K562 (cell line): ENCODE results near the gene RSBN1L. TPM values are rescaled to one million over a fixed set of nuclear protein-coding genes. Genes with fewer than 3 reads are reported as not detected.

Source experiments
- BCL6 ChIP-seq: fragments of 250-450 bp; sonication (Bioruptor Pico); IDR thresholded peaks from 2 replicates; pipeline ENCODE4 v1.4.0; 2020
- CBFA2T2 ChIP-seq: fragments of 450-650 bp; conservative IDR thresholded peaks from 2 replicates; pipeline ENCODE4 v1.6.1; 2017; ENCODE audit warnings: mild to moderate bottlenecking
- CBX8 ChIP-seq: fragments of 200-600 bp; sonication (generic); IDR thresholded peaks from 2 replicates; pipeline ENCODE4 v1.6.1; 2012; ENCODE audit warnings: borderline replicate concordance, mixed run types, low read depth, mild to moderate bottlenecking, moderate library complexity, mixed read lengths, low read length, control low read depth, inconsistent platforms; ENCODE audit not compliant: poor library complexity, severe bottlenecking; ENCODE audit errors: extremely low read depth
- CHD1 ChIP-seq: fragments of 200-600 bp; sonication (generic); IDR thresholded peaks from one replicate; pipeline ENCODE4 v1.6.1; 2012; ENCODE audit warnings: mild to moderate bottlenecking, moderate library complexity, low read length, inconsistent platforms
- CTCFL ChIP-seq: IDR thresholded peaks from 2 replicates; pipeline ENCODE4 v1.6.1; 2011; ENCODE audit warnings: borderline replicate concordance, low read depth, mild to moderate bottlenecking, moderate library complexity, low read length; ENCODE audit not compliant: insufficient read depth, poor library complexity, severe bottlenecking
- E2F8 ChIP-seq: fragments of 450-650 bp; IDR thresholded peaks from 2 replicates; pipeline ENCODE4 v1.7.1; 2018; ENCODE audit warnings: mild to moderate bottlenecking, low read depth; ENCODE audit not compliant: partially characterized antibody
- HDAC2 ChIP-seq: fragments of 450-650 bp; IDR thresholded peaks from 2 replicates; pipeline ENCODE4 v1.6.1; 2016; ENCODE audit warnings: mild to moderate bottlenecking
- MAFG ChIP-seq: fragments of 450-650 bp; conservative IDR thresholded peaks from 2 replicates; pipeline ENCODE4 v1.6.1; 2016; ENCODE audit warnings: missing genetic modification characterization, missing compliant biosample characterization
- RREB1 ChIP-seq: fragments of 250-450 bp; sonication (Bioruptor Pico); IDR thresholded peaks from 2 replicates; pipeline ENCODE4 v1.4.0; 2020
- ZKSCAN8 ChIP-seq: fragments of 200-800 bp; sonication (Bioruptor generic); IDR thresholded peaks from 2 replicates; pipeline ENCODE4 v1.6.1; 2016; ENCODE audit warnings: missing genetic modification characterization, missing compliant biosample characterization
- polyA plus RNA-seq, 8 experiments: library from polyadenylated mRNA; depleted of rRNA in 4 of 8; stranded (reverse) in 5 of 8; unstranded in 3 of 8; fragments of >200 nt; fragmentation: Nextera tagmentation in 2 of 8; fragmentation: Illumina TruSeq in 1 of 8; extraction: Ambion mirVana in 2 of 8; extraction: Trizol in 1 of 8; gene quantifications; 2 replicates each; pipeline versions ENCODE4 v1.2.1 to v1.2.3, GENCODE V29; 2011 to 2014; ENCODE audit warnings: inconsistent platforms in 1 of 8, missing spikeins in 1 of 8
- total RNA-seq, 7 experiments: library from RNA; depleted of rRNA in 6 of 7; stranded (reverse); fragments of >200 nt in 6 of 7; fragmentation: Illumina TruSeq in 2 of 7; extraction: Trizol in 2 of 7; gene quantifications; 2 replicates each; pipeline versions ENCODE4 v1.2.1 to v1.2.3, GENCODE V29; 2011 to 2021; ENCODE audit warnings: low replicate concordance in 1 of 7
- TF ChIP-seq, protein P1 (sequence below): sonication (generic); formaldehyde crosslinking; IDR thresholded peaks from 2 replicates; pipeline ENCODE4 v1.9.0; 2022; ENCODE audit warnings: mild to moderate bottlenecking, missing genetic modification reagents

RSBN1L gene
- total and polyA plus RNA-seq, 9 of the 15 experiments (the other 6 are each of a cell fraction or from before 2014, with no cell fraction given) = 6.2 to 35.2 (median 20.1) TPM

DNA sequence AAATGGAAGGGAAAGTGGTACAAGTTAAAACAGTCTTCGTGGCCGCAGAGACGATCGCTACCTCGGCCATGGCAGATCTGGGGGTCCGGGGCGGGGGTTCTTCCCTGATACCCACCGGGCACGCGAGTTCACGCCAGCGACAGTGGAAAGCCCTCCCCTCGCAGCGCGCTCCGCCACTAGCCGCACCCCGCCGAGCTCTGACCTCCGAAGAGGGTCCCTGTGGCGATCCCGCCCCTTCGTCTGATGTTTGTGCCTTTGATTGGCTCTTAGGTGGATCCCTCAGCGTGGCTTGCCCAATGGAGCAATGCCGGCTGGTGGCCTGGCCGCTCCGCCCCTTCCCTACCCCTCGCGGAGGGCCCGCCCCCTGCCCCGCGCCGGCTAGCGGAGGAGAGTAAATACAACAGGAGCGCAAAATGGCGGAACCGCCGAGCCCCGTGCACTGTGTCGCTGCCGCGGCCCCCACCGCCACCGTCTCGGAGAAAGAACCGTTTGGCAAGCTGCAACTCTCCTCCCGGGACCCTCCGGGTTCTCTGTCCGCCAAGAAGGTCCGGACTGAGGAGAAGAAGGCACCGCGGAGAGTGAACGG, at the start of gene RSBN1L (continued):
- TF ChIP-seq CTCFL (peak; percentile 21), CBX8 (no peak), BCL6 (CRISPR knock-in tag) (no peak), E2F8 (peak; percentile 27), CHD1 (no peak), HDAC2 (peak; percentile 46), RREB1 (0 out of 2 replicates have a peak, but pooled peaks have one; percentile 69), ZKSCAN8 (CRISPR knock-in tag) (no peak), CBFA2T2 (no peak), MAFG (tag) (no peak)
- TF ChIP-seq, protein P1, sequence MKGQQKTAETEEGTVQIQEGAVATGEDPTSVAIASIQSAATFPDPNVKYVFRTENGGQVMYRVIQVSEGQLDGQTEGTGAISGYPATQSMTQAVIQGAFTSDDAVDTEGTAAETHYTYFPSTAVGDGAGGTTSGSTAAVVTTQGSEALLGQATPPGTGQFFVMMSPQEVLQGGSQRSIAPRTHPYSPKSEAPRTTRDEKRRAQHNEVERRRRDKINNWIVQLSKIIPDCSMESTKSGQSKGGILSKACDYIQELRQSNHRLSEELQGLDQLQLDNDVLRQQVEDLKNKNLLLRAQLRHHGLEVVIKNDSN (CRISPR knock-in tag) = no peak; the same call in 1 of the 2 replicates
